Medulla oblongata (tissue), 1 donor: ENCODE results near the gene CENPN.

Source experiments
- DNase-seq: peaks from one replicate; pipeline ENCODE4 v3.0.0-alpha.2; 2015; ENCODE audit errors: extremely low spot score

The CENPN gene

DNA sequence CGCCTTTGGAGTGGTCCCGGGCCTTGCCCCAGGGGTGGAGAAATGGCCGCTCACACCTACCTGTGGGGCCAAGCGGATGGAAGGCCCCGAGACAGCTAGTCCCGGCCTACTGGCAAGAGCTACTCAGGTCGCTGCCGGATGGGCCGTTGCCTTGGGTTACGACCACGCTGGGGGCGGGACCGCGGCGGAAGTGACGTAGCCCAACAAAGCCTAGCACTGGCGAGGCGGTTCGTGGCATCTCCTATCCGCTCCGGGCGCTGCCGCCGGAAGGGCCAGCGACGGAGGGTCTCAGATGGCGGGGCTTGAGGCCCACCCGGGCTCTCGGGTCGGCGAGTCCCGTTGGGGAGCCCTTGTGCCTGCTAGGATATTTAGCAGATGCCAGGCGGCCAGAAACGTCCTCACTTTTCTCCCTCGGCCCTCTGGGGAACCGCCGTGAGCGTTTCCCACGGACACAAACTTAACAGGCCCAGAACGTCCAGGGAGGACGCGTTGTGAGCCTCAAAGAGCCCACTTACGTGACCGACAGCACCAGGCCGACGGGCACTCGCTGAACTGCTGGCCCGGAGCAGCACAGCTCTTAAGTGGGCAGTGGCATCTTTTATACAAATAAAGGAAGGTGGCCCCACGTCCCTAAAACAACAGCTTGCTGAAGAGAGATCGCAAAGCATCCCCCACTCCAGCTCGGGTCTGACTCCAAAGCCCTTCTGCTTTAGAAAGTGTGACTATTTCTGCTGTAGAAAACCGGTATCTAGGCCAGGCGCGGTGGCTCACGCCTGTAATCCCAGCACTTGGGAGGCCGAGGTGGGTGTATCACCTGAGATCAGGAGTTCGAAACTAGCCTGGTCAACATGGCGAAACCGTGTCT lies 70.3 kb downstream of the CENPN start, which contains the start of gene C16orf46:
Gene C16orf46, minus strand, starts transcription at position 163 of the 865 bp plus-strand sequence. CDS start 13,283 bp downstream, outside the sequence.
- DNase-seq = peak; percentile 97

DNA sequence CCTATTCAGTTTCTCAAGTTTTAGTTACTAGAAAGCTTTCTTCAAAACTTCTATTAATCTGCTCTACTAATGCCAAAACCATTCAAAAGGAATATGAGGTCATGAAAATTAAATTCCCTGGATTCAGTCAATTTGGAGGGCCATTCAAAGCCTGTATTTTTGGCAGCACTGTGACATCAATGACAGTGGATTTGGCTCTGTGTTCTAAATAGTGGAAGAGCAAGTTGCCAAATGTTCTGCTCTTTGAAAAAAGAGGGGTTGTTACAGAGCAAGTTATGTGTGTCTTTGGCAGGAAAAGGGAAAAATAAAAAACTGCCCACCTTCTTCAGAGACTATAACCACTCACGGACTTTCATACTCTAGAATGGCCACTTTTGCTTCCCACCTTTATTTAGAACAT lies 73.2 kb downstream of the CENPN start:
- peak; percentile 52 for DNase-seq

DNA sequence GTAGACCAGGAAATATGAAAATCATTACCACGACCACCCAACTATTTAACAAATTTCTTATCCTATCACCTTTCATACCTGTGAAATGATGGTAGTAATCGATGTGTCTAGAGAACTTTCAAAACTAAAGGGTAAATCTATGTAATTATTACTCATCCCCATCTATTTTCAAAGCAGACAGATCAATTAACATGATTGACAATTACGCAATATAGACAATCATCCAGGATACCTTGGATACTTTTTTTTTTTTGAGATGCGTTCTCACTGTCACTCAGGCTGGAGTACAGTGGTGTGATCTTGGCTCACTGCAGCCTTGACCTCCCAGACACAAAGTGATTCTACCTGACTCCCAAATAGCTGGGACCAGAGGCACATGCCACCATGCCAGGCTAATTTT lies 74.0 kb downstream of the CENPN start:
- DNase-seq = no peak
